Suppressor macrophage treated with lipopolysaccharide for 4 hours (primary cell): ENCODE data around the gene OST4.

Experiments used
- DNase-seq: peaks from one replicate; pipeline ENCODE4 v3.0.0-alpha.2; 2020

The OST4 gene

GRCh38 chr2:27092696-27093429 lies 21.4 kb upstream of the OST4 start:
- no peak for DNase-seq

GRCh38 chr2:27091746-27092695 lies 20.6 kb upstream of the OST4 start:
- DNase-seq: no peak

- no peak for DNase-seq
Observed at GRCh38 chr2:27089111-27089954, 17.9 kb upstream of the OST4 start.

- DNase-seq: no peak
Observed at GRCh38 chr2:27088634-27089033, 17.2 kb upstream of the OST4 start.

DNA sequence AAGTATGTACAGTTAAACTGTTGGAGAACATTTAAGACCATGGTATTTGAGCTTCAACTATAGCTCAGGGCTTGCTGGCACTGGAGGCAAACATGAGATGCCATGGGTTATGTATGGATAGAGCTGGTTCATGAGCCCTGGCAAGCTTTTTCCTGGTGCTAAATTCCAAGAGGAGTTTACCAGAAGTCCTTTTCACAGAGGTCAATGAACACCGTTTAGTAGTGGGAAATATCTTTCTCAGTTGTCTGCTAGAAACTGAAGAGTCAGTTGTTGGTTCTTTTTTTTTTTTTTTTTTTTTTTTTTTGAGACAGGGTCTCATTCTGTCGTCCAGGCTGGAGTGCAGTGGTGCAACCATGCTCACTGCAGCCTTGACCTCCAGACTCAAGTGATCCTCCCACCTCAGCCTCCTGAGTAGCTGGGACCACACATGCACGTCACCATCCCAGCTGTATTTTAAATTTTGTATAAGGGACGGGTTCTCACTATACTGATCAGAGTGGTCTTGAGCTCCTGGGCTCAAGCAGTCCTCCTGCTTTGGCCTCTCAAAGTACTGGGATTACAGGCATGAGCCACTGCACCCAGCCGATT lies 16.5 kb upstream of the OST4 start:
- no peak for DNase-seq

GRCh38 chr2:27086724-27087593 lies 15.5 kb upstream of the OST4 start, which contains the start of gene KHK:
KHK (plus strand) TSS chr2:27086772; CDS start chr2:27087260, 488 bp downstream.
- DNase-seq: no peak

DNA sequence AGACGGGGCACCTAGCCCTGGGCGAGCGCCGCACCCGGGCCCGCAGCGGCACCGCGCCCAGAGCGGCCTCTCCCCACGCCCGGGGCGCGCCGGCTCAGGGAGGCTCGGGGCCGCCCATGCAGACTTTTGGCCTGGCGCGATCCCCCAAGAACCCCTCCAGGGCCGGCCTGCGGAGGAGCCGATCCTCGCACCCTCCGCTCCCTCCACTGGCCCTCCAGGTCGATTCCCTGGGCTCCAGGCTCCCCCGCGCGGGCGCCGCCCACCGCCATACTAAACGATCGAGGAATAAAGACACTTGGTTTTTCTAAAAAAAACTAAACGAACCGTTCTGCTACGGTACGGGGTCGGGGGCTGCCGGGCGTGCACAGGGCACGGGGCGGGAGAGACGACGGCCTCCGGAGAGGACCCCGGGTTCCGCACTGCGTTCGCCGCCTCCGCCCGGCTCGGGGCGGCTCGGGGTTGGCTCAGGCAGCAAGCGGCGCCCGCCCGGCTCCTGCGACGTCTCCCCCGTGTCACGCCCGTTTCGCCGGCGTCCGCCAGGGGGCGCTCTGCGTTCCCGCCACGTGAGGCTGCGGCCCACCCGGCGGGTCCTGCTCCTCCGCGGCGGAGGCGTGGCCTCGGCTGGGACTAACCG lies 14.8 kb upstream of the OST4 start:
- DNase-seq: peak; percentile 98

DNA sequence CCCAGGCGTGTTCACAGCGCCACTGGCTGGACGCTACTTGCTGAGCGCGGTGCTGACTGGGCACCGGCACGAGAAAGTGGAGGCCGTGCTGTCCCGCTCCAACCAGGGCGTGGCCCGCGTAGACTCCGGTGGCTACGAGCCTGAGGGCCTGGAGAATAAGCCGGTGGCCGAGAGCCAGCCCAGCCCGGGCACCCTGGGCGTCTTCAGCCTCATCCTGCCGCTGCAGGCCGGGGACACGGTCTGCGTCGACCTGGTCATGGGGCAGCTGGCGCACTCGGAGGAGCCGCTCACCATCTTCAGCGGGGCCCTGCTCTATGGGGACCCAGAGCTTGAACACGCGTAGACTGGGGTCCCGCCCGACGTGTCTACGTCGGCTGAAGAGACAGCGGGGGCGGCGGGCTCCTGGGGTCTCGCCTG lies 14.2 kb upstream of the OST4 start:
- peak; percentile 70 for DNase-seq

DNA sequence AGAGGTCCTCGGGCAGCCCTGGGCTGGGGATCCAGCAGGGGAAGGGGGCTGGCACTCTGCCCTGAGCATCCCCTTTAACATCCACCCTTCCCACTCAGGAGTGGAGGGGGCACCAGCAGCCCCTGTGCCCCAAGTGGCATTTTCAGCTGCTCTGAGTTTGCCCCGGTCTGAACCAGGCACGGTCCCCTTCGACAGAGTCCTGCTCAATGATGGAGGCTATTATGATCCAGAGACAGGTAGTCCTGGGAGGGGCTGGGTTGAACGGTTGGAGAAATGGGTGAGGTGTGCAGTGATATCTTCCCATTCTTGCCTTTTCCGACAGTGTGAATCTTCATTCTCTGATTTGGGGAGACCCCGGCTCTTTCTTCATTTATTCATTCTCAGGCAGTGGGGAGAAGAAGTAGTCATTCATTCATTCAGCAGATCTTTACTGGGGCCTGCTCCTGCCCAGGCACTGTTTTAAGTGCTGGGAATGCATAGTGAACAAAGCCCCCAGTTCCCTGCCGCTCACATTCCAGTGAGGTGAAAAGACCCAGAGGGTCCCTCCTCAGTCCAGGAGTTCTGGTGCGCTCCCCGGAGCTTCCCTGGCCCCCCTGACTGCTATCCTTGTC lies 13.7 kb upstream of the OST4 start:
- no peak for DNase-seq

GRCh38 chr2:27084297-27085061 lies 13.0 kb upstream of the OST4 start:
- no peak for DNase-seq

DNA sequence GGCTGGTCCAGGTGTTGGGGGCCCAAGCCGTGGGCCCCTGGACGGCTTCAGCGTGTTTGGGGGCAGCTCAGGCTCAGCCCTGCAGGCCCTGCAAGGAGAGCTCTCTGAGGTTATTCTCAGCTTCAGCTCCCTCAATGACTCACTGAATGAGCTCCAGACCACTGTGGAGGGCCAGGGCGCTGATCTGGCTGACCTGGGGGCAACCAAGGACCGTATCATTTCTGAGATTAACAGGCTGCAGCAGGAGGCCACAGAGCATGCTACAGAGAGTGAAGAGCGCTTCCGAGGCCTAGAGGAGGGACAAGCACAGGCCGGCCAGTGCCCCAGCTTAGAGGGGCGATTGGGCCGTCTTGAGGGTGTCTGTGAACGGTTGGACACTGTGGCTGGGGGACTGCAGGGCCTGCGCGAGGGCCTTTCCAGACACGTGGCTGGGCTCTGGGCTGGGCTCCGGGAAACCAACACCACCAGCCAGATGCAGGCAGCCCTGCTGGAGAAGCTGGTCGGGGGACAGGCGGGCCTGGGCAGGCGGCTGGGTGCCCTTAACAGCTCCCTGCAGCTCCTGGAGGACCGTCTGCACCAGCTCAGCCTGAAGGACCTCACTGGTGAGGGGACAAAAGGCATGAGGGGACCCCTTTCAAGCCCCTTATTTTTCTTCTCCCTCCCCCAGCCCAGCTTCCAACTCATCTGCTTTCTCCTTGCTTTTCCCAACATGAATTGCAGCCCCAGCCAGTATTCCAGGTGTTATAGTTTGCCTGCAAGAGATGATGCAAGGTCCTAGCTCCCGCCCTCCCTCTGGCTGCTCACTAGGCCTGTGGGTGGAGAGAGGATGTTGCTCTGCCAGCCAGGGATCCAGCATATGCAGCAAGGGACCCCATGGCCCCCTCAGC lies 12.2 kb upstream of the OST4 start:
- DNase-seq: no peak

DNA sequence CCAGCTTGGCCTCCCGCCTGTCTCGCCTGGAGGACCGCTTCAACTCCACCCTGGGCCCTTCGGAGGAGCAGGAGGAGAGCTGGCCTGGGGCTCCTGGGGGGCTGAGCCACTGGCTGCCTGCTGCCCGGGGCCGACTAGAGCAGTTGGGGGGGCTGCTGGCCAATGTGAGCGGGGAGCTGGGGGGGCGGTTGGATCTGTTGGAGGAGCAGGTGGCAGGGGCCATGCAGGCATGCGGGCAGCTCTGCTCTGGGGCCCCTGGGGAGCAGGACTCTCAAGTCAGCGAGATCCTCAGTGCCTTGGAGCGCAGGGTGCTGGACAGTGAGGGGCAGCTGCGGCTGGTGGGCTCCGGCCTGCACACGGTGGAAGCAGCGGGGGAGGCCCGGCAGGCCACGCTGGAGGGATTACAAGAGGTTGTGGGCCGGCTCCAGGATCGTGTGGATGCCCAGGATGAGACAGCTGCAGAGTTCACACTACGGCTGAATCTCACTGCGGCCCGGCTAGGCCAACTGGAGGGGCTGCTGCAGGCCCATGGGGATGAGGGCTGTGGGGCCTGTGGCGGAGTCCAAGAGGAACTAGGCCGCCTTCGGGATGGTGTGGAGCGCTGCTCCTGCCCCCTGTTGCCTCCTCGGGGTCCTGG lies 11.4 kb upstream of the OST4 start:
- DNase-seq: no peak

GRCh38 chr2:27081984-27082772 lies 10.7 kb upstream of the OST4 start:
- no peak for DNase-seq

- no peak for DNase-seq
Observed at GRCh38 chr2:27080603-27080936, 9.1 kb upstream of the OST4 start.

DNA sequence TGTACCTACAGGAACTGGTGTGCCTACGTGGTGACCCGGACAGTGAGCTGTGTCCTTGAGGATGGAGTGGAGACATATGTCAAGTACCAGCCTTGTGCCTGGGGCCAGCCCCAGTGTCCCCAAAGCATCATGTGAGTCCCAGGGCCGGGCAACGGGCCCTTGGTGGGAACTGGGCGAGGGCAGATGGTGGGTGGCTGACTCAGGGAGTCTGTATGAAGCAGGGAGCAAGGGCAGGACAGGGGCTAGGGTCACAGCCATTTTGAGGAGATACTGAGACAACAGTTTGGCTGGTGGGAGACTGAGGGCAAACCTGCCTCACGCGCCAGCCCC lies 8.7 kb upstream of the OST4 start:
- DNase-seq: peak; percentile 29

DNA sequence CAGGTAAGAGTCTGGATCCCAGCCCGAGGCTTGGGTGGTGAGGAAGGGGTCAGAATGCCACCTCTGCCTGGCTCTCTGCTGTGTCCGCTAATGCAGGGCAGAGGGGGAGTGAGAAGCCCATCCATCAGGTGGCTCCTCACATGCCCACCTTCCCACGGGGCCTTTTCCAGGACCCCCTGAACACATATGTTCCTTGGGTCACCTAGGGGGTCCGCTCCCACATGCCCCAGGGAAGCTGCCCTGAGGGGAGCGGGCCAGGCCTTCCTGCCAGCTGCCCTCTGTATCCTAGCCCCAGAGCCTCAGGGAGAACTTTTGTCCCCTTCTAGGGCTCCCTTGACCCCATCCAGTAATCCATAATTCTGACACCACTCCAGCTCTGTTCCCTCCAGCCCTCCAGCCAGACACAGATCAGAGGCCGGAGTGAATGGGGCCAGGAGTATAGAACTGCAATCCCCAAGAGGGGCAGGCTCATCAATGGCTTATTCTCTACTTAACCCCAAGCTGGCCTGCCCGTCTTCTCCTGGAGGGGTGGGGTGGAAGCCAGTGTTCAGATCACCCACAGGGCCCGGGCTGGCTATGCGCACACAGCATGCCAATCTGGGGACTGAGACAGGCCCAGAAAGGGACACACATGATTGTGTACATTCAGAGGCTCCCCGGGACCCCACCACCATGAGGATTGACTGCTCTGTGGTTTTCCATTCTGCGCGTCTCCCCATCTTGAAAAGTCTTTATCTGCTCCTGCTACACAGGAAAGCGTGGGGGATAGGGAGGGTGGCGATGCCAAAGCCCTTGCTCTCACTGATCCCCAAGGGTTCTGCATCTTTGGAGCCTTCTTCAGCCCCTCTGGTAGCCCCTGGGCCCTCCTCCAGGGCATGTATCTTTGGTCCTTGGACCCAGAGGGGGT lies 8.0 kb upstream of the OST4 start:
- no peak for DNase-seq
